Vagina (tissue), 2 donors: ENCODE measurements around the gene FKRP. TPM values are rescaled to one million over a fixed set of nuclear protein-coding genes. Genes with fewer than 3 reads are reported as not detected.

Source experiments
- DNase-seq, 2 donors: peaks; one replicate each; pipeline ENCODE4 v3.0.0-alpha.2; 2017; ENCODE audit errors: extremely low spot score in 2 of 2
- H3K27ac ChIP-seq: fragments of 200-600 bp; sonication (generic); one replicate; pipeline ENCODE4 v1.5.1; 2019
- H3K27me3 ChIP-seq: fragments of 200-600 bp; sonication (generic); one replicate; pipeline ENCODE4 v1.5.1; 2019
- H3K36me3 ChIP-seq, 2 donors: fragments of 200-600 bp; sonication (generic); one replicate each; pipeline ENCODE4 v1.5.1; 2017 to 2019
- H3K4me1 ChIP-seq: fragments of 200-600 bp; sonication (generic); one replicate; pipeline ENCODE4 v1.5.1; 2019
- H3K4me3 ChIP-seq, 2 donors: fragments of 200-600 bp; sonication (generic); 1 replicate in 1 of 2; 2 replicates in 1 of 2; pipeline ENCODE4 v1.5.1; 2016 to 2019
- H3K9me3 ChIP-seq: fragments of 200-600 bp; sonication (generic); one replicate; pipeline ENCODE4 v1.5.1; 2019
- POLR2A ChIP-seq, 2 donors: fragments of 450-650 bp; IDR thresholded peaks; one replicate each; pipeline ENCODE4 v1.6.1; 2017; ENCODE audit warnings: antibody characterized with exemption in 2 of 2, mild to moderate bottlenecking in 2 of 2, moderate library complexity in 2 of 2
- POLR2AphosphoS5 ChIP-seq, 2 donors: sonication (generic); formaldehyde crosslinking; IDR thresholded peaks; one replicate each; pipeline ENCODE4 v1.9.0; 2017; ENCODE audit warnings: antibody characterized with exemption in 2 of 2, mild to moderate bottlenecking in 2 of 2, low read depth in 1 of 2; ENCODE audit not compliant: insufficient read depth in 1 of 2
- intact Hi-C: fragments of 100-400 bp; cut with DNase I; formaldehyde crosslinking; loops from one replicate; pipeline ENCODE4 v1.15.1; 2023
- total RNA-seq: library from RNA; depleted of rRNA; stranded (reverse); fragments of >200 nt; gene quantifications from one replicate; pipeline ENCODE4 v1.2.3, GENCODE V29; 2016
- TF ChIP-seq, protein P1 (sequence below), 3 experiments: fragments of 450-650 bp in 2 of 3; fragments of 200-600 bp in 1 of 3; sonication (generic) in 1 of 3; IDR thresholded peaks; one replicate each; pipeline ENCODE4 v1.5.1; 2017 to 2019; ENCODE audit warnings: antibody characterized with exemption in 3 of 3, mild to moderate bottlenecking in 2 of 3, moderate library complexity in 2 of 3

Gene FKRP
- 14.7 TPM for total RNA-seq

GRCh38 chr19:46745521-46746280 lies at the start of gene FKRP:
FKRP (plus strand) TSS chr19:46746057; CDS start chr19:46755451, 9,394 bp downstream.
- no peaks in the 10 kb centered on the region for H3K9me3 ChIP-seq
- no peaks in the 10 kb centered on the region for H3K36me3 ChIP-seq
- peaks cover 57% of the 10 kb centered on the region for H3K4me1 ChIP-seq
- intact Hi-C loops = no loop called here
- no peaks in the 10 kb centered on the region for H3K27me3 ChIP-seq
- TF ChIP-seq POLR2A (IDR thresholded peaks at IDR 0.05) (no peak), POLR2AphosphoS5 (IDR thresholded peaks at IDR 0.05; ENCODE audit: insufficient read depth in 1 of 2, low read depth in 1 of 2) (peak in 1 of 2 donors; percentile 23)
- TF ChIP-seq, protein P1, sequence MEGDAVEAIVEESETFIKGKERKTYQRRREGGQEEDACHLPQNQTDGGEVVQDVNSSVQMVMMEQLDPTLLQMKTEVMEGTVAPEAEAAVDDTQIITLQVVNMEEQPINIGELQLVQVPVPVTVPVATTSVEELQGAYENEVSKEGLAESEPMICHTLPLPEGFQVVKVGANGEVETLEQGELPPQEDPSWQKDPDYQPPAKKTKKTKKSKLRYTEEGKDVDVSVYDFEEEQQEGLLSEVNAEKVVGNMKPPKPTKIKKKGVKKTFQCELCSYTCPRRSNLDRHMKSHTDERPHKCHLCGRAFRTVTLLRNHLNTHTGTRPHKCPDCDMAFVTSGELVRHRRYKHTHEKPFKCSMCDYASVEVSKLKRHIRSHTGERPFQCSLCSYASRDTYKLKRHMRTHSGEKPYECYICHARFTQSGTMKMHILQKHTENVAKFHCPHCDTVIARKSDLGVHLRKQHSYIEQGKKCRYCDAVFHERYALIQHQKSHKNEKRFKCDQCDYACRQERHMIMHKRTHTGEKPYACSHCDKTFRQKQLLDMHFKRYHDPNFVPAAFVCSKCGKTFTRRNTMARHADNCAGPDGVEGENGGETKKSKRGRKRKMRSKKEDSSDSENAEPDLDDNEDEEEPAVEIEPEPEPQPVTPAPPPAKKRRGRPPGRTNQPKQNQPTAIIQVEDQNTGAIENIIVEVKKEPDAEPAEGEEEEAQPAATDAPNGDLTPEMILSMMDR (IDR thresholded peaks at IDR 0.05) = no peak
- peak within 1 kb of the TSS; percentile 96 for H3K27ac ChIP-seq
- peak within 1 kb of the TSS; percentile 86 to 87 for H3K4me3 ChIP-seq
- no peak for DNase-seq

GRCh38 chr19:46696866-46697203 lies 49.0 kb upstream of the FKRP start:
- Histone ChIP-seq H3K27ac (peak overlapping the region; percentile 47), H3K27me3 (no peaks in the 10 kb centered on the region), H3K36me3 (peaks cover 1 to 95% of the 10 kb centered on the region in 2 donors), H3K9me3 (no peaks in the 10 kb centered on the region), H3K4me1 (peaks cover 12% of the 10 kb centered on the region), H3K4me3 (peak overlapping the region in 1 of 2 donors; percentile 26)
- TF ChIP-seq POLR2A (IDR thresholded peaks at IDR 0.05) (no peak), POLR2AphosphoS5 (IDR thresholded peaks at IDR 0.05; ENCODE audit: insufficient read depth in 1 of 2, low read depth in 1 of 2) (no peak)
- TF ChIP-seq, protein P1 (IDR thresholded peaks at IDR 0.05) = no peak
- intact Hi-C loops = no loop called here
- DNase-seq = no peak

DNA sequence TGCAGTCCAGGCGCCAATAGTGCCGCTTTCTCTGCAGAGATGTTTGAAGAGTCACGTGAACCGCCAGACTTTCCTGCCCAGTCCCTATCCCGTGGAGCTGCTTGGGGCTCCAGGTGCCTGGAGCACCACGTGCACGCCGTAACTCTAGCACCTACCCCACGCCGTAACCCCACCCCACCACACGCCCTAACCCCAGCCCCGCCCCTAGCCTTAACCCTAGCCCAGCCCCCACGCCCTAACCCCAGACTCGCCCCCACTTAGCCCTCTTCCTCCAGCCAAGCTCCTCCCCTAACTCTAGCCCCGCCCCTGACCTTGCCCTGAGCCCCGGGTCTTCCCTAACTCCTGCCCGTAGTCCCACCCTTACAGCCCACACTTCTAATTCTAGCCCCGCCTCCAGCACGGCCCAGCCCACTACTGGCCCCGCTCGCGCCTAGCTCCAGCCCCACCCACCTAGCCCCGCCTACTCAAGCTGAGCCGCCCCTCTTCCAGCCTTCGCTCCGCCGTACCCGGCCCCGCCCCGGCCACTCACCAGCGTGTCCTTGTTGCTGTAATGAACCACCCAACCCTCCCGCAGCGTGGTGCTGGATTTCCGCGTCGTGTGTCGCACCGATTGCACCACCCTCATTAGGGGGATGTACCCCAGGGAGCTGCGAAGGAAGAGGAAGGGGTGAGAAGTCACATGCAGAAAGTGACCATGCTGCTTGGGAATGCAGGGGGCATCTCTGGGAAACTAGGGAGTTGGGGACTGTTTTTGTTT lies 48.5 kb upstream of the FKRP start:
- H3K27me3 ChIP-seq = no peaks in the 10 kb centered on the region
- H3K4me1 ChIP-seq = peaks cover 12% of the 10 kb centered on the region
- TF ChIP-seq, protein P1 (IDR thresholded peaks at IDR 0.05) = no peak
- TF ChIP-seq POLR2AphosphoS5 (IDR thresholded peaks at IDR 0.05; ENCODE audit: insufficient read depth in 1 of 2, low read depth in 1 of 2) (peak in 1 of 2 donors; percentile 55), POLR2A (IDR thresholded peaks at IDR 0.05) (no peak)
- intact Hi-C loops = no loop called here
- peaks cover 0 to 95% of the 10 kb centered on the region in 2 donors for H3K36me3 ChIP-seq
- DNase-seq = no peak
- H3K9me3 ChIP-seq = no peaks in the 10 kb centered on the region
- H3K4me3 ChIP-seq = peak overlapping the region; percentile 11 to 26
- peak overlapping the region; percentile 47 for H3K27ac ChIP-seq

- Histone ChIP-seq H3K4me3 (no peak overlapping the region), H3K27me3 (no peaks in the 10 kb centered on the region), H3K9me3 (no peaks in the 10 kb centered on the region), H3K36me3 (peaks cover 0 to 95% of the 10 kb centered on the region in 2 donors), H3K27ac (no peak overlapping the region), H3K4me1 (peaks cover 12% of the 10 kb centered on the region)
- TF ChIP-seq POLR2AphosphoS5 (IDR thresholded peaks at IDR 0.05; ENCODE audit: insufficient read depth in 1 of 2, low read depth in 1 of 2) (no peak), POLR2A (IDR thresholded peaks at IDR 0.05) (no peak)
- TF ChIP-seq, protein P1 (IDR thresholded peaks at IDR 0.05) = no peak
- intact Hi-C loops = no loop called here
- no peak for DNase-seq
These were observed 47.2 kb upstream of the FKRP start for GRCh38 chr19:46698395-46699321.
